ENCODE measurements around the gene TBC1D2B. TPM values are rescaled to one million over a fixed set of nuclear protein-coding genes. Genes with fewer than 3 reads are reported as not detected.
A peak's percentile ranks its signal among the peaks of the same experiment; 100 is the strongest.
"Not testable (repeated sequence)": the region's sequence is repeated elsewhere in the genome, so short reads cannot be mapped to it uniquely, and the experiment has no call there.

The TBC1D2B gene
- polyA plus RNA-seq, 4 donors = 29.0 to 32.1 (median 30.5) TPM

GRCh38 chr15:78007211-78007931, 70.1 kb downstream of the TBC1D2B start:
- no peak for DNase-seq (ENCODE audit: low read depth in 4 of 4, low spot score in 3 of 4)

GRCh38 chr15:78006567-78007205, 70.8 kb downstream of the TBC1D2B start:
- DNase-seq (ENCODE audit: low read depth in 4 of 4, low spot score in 3 of 4) = no peak

- DNase-seq (ENCODE audit: low read depth in 4 of 4, low spot score in 3 of 4) = no peak
Observed at GRCh38 chr15:78004919-78005634, 72.4 kb downstream of the TBC1D2B start.

GRCh38 chr15:78004222-78004727, 73.2 kb downstream of the TBC1D2B start:
- no peak for DNase-seq (ENCODE audit: low read depth in 4 of 4, low spot score in 3 of 4)

- DNase-seq (ENCODE audit: low read depth in 4 of 4, low spot score in 3 of 4) = no peak
Observed at GRCh38 chr15:78003539-78004008, 73.9 kb downstream of the TBC1D2B start.

GRCh38 chr15:78002996-78003395, 74.5 kb downstream of the TBC1D2B start:
- no peak for DNase-seq (ENCODE audit: low read depth in 4 of 4, low spot score in 3 of 4)

- no peak for DNase-seq (ENCODE audit: low read depth in 4 of 4, low spot score in 3 of 4)
Observed at GRCh38 chr15:78001656-78002055, 75.9 kb downstream of the TBC1D2B start.

- no peak for DNase-seq (ENCODE audit: low read depth in 4 of 4, low spot score in 3 of 4)
Observed at GRCh38 chr15:78000927-78001249, 76.6 kb downstream of the TBC1D2B start.

GRCh38 chr15:78000091-78000926, 77.2 kb downstream of the TBC1D2B start:
- peak in 3 of 4 donors; percentile 56 to 67 (median 63) for DNase-seq (ENCODE audit: low read depth in 4 of 4, low spot score in 3 of 4)

GRCh38 chr15:77999486-77999885, 78.0 kb downstream of the TBC1D2B start:
- no peak for DNase-seq (ENCODE audit: low read depth in 4 of 4, low spot score in 3 of 4)

GRCh38 chr15:77998592-77998991, 78.9 kb downstream of the TBC1D2B start:
- no peak for DNase-seq (ENCODE audit: low read depth in 4 of 4, low spot score in 3 of 4)

- not testable (repeated sequence) for DNase-seq (ENCODE audit: low read depth in 4 of 4, low spot score in 3 of 4)
Observed at GRCh38 chr15:77997761-77998554, 79.6 kb downstream of the TBC1D2B start.

- DNase-seq (ENCODE audit: low read depth in 4 of 4, low spot score in 3 of 4) = not testable (repeated sequence)
Observed at GRCh38 chr15:77997221-77997620, 80.3 kb downstream of the TBC1D2B start.

- DNase-seq (ENCODE audit: low read depth in 4 of 4, low spot score in 3 of 4) = not testable (repeated sequence)
Observed at GRCh38 chr15:77996713-77997171, 80.8 kb downstream of the TBC1D2B start.

- DNase-seq (ENCODE audit: low read depth in 4 of 4, low spot score in 3 of 4) = not testable (repeated sequence)
Observed at GRCh38 chr15:77996226-77996625, 81.3 kb downstream of the TBC1D2B start.

GRCh38 chr15:77995537-77995918, 82.0 kb downstream of the TBC1D2B start:
- DNase-seq (ENCODE audit: low read depth in 4 of 4, low spot score in 3 of 4) = not testable (repeated sequence)

GRCh38 chr15:77994893-77995536, 82.5 kb downstream of the TBC1D2B start:
- not testable (repeated sequence) for DNase-seq (ENCODE audit: low read depth in 4 of 4, low spot score in 3 of 4)

GRCh38 chr15:77993970-77994693, 83.4 kb downstream of the TBC1D2B start:
- DNase-seq (ENCODE audit: low read depth in 4 of 4, low spot score in 3 of 4) = not testable (repeated sequence)
